SW480 (cell line): ENCODE data around the gene ZNF77.
"Not testable (repeated sequence)": the region's sequence is repeated elsewhere in the genome, so short reads cannot be mapped to it uniquely, and the experiment has no call there.

ENCODE experiments used
- DNase-seq: peaks from one replicate; pipeline ENCODE4 v3.0.0-alpha.2; 2016; ENCODE audit warnings: low spot score

The ZNF77 gene

GRCh38 chr19:2917275-2918184, 27.2 kb downstream of the ZNF77 start:
- no peak for DNase-seq

- DNase-seq: no peak
Measured at GRCh38 chr19:2912306-2912705, 32.5 kb downstream of the ZNF77 start.

GRCh38 chr19:2906631-2907195, 38.1 kb downstream of the ZNF77 start:
- DNase-seq: no peak

DNA sequence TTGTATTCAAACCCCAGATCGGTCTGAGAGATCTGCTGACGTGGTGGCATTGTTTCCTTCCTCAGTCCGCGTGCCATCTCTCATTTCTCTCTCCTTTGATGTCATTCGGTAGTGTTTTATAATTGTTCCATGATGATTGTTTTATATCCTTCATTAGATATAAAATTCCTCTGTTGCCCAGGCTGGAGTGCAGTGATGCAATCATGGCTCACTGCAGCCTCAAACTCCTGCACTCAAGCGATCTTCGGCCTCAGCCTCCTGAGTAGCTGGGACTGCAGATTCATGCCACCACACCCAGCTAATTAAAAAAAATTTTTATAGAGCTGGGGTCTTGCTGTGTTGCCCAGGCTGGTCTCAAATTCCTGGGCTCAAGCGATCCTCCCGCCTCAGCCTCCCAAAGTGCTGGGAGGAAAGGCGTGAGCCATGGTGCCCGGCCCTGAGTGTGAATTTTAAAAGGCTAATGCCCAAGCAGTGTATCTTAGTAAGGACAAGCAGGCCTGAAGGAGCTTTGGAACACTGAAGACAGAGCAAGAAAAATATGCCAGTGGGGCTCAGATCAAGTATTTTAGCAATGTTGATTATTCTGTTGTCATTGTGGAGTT, 38.8 kb downstream of the ZNF77 start:
- DNase-seq: no peak

DNA sequence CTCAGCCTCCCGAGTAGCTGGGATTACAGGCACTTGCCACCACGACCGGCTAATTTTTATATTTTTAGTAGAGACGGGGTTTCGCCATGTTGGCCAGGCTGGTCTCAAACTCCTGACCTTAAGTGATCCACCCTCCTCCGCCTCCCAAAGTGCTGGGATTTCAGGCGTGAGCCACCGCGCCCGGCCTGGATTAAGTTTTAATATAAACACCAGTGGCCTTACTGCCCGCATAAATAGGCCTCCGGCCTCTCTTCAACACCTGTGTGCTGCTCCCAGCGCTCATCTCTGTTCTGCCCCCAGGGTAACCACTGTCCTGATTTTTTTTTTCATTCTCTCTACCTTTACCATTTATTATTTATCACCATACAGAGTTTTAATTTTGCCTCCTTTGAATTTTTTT, 41.4 kb downstream of the ZNF77 start:
- not testable (repeated sequence) for DNase-seq

DNA sequence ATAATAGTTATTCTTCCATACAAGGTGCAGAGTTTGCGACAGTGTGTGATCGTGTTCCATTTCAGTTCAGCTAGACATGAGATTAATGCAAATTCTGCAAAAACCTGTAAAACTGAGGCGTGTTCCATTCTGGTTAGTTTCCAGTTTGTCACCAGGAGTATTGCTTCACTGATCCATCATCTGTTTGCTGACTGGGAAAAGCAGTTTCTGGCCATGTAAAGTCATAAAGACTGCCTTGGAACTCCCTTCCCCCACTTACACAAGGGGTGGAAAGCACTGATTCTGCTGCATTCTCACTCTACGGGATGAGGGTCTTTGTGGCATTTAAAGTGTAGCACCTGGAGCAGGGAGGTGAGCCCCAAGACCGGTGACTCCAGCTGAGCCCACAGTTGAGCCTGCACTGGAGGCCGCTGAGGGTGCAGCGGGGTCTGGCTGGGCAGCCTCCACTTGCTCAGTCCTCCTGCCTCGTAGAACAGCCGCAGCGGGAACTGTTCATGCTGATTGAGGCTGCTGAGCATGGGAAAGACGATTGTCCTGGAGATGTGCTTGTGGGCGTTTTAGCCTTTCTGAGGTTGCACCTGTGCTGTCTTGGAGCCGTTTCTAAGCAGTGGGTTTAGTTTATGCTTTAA, 42.1 kb downstream of the ZNF77 start:
- no peak for DNase-seq

- peak; percentile 96 for DNase-seq
Measured at GRCh38 chr19:2900296-2901252, 44.2 kb downstream of the ZNF77 start, which contains the start of gene ZNF57. Gene ZNF57, plus strand, starts transcription at chr19:2900928. Its CDS starts 118 bp downstream, at chr19:2901046.

- DNase-seq: no peak
Measured at GRCh38 chr19:2896694-2897093, 48.1 kb downstream of the ZNF77 start.

- not testable (repeated sequence) for DNase-seq
Measured at GRCh38 chr19:2890531-2890930, 54.2 kb downstream of the ZNF77 start.

GRCh38 chr19:2888731-2889224, 56.0 kb downstream of the ZNF77 start:
- peak; percentile 32 for DNase-seq

DNA sequence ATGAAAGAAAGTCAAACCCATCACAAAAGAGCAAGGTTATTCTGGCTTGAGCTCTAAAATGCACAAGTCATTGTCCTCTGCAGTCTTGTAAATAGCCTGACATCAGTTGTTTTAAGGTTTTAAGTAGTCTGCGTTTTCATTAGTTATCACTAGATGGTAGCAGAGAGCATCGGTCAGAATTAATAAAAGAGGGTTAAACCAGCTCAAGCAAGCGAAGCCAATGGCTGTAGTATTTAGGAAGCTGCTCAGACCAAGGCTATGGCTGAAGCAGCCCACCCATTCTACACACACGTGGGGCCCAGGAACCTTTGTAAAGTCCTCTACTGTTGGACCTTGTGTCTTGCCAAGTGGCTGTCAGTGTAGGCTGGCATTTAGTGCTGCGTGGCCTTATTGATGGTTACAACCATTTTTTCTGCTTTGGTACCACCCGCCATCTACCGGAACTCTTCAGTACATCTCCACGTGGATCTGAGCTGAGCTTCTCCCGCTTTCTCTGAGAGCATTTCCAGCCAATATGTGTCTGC, 57.3 kb downstream of the ZNF77 start:
- peak; percentile 61 for DNase-seq

DNA sequence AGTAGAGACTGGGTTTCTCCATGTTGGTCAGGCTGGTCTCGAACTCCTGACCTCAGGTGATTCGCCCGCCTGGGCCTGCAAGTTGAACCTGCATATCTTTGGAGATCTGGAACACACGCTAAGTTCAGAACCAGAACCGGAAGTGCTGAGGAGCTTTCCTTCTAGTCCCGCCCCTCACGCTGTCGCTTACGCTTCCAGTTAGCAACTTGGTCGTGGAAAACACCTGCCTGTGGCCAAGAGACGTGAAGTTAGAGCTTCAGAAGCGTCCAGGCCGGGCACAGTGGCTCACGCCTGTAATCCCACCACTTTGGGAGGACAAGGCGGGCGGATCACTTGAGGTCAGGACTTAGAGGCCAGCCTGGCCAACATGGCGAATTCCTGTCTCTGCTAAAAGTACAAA, 59.0 kb downstream of the ZNF77 start:
- DNase-seq: no peak

- no peak for DNase-seq
Measured at GRCh38 chr19:2883686-2884439, 60.9 kb downstream of the ZNF77 start.
